ENCODE results near the gene BCAS2. TPM values are rescaled to one million over a fixed set of nuclear protein-coding genes. Genes with fewer than 3 reads are reported as not detected.

BCAS2 gene
- total RNA-seq, 4 donors from 2014 or later, result 12.9 to 44.6 (median 18.5) TPM

GRCh38 chr1:114554577-114554976 lies 26.8 kb downstream of the BCAS2 start:
- no peaks in the 10 kb centered on the region for H3K9me3 ChIP-seq
- no peak for TF ChIP-seq POLR2A (IDR thresholded peaks at IDR 0.05)
- no peak for DNase-seq
- no peak overlapping the region for H3K27ac ChIP-seq
- no peaks in the 10 kb centered on the region for H3K36me3 ChIP-seq
- H3K27me3 ChIP-seq, result no peaks in the 10 kb centered on the region
- no peaks in the 10 kb centered on the region for H3K4me1 ChIP-seq
- H3K4me3 ChIP-seq, result no peak overlapping the region

GRCh38 chr1:114552106-114552639 lies 29.2 kb downstream of the BCAS2 start:
- no peak overlapping the region for H3K27ac ChIP-seq
- no peaks in the 10 kb centered on the region for H3K36me3 ChIP-seq
- H3K27me3 ChIP-seq, result no peaks in the 10 kb centered on the region
- TF ChIP-seq POLR2A (IDR thresholded peaks at IDR 0.05), result no peak
- no peak for TF ChIP-seq CTCF (IDR thresholded peaks at IDR 0.05)
- H3K9me3 ChIP-seq, result no peaks in the 10 kb centered on the region
- H3K4me1 ChIP-seq, result no peaks in the 10 kb centered on the region
- no peak for DNase-seq
- H3K4me3 ChIP-seq, result no peak overlapping the region

GRCh38 chr1:114551400-114551799 lies 30.0 kb downstream of the BCAS2 start:
- no peak for DNase-seq
- TF ChIP-seq POLR2A (IDR thresholded peaks at IDR 0.05) (no peak), CTCF (IDR thresholded peaks at IDR 0.05) (no peak)
- H3K27me3 ChIP-seq, result no peaks in the 10 kb centered on the region
- H3K27ac ChIP-seq, result no peak overlapping the region
- H3K4me3 ChIP-seq, result no peak overlapping the region
- no peaks in the 10 kb centered on the region for H3K9me3 ChIP-seq
- H3K36me3 ChIP-seq, result no peaks in the 10 kb centered on the region
- no peaks in the 10 kb centered on the region for H3K4me1 ChIP-seq

- Histone ChIP-seq H3K4me1 (no peaks in the 10 kb centered on the region), H3K9me3 (no peaks in the 10 kb centered on the region), H3K4me3 (no peak overlapping the region), H3K27ac (no peak overlapping the region), H3K27me3 (no peaks in the 10 kb centered on the region), H3K36me3 (no peaks in the 10 kb centered on the region)
- no peak for DNase-seq
- no peak for TF ChIP-seq CTCF (IDR thresholded peaks at IDR 0.05)
- TF ChIP-seq POLR2A (IDR thresholded peaks at IDR 0.05), result no peak
These were observed 31.1 kb downstream of the BCAS2 start for GRCh38 chr1:114550336-114550735.

GRCh38 chr1:114549137-114549536 lies 32.3 kb downstream of the BCAS2 start:
- Histone ChIP-seq H3K27ac (no peak overlapping the region), H3K4me1 (no peaks in the 10 kb centered on the region), H3K4me3 (no peak overlapping the region), H3K9me3 (no peaks in the 10 kb centered on the region), H3K27me3 (no peaks in the 10 kb centered on the region), H3K36me3 (no peaks in the 10 kb centered on the region)
- TF ChIP-seq POLR2A (IDR thresholded peaks at IDR 0.05) (no peak), CTCF (IDR thresholded peaks at IDR 0.05) (no peak)
- no peak for DNase-seq

- TF ChIP-seq CTCF (IDR thresholded peaks at IDR 0.05), result no peak
- no peak for TF ChIP-seq POLR2A (IDR thresholded peaks at IDR 0.05)
- no peaks in the 10 kb centered on the region for H3K9me3 ChIP-seq
- H3K4me1 ChIP-seq, result no peaks in the 10 kb centered on the region
- H3K27me3 ChIP-seq, result no peaks in the 10 kb centered on the region
- H3K27ac ChIP-seq, result no peak overlapping the region
- H3K36me3 ChIP-seq, result no peaks in the 10 kb centered on the region
- no peak overlapping the region for H3K4me3 ChIP-seq
- DNase-seq, result no peak
These were observed 34.3 kb downstream of the BCAS2 start for GRCh38 chr1:114547076-114547475.

Data from Peyer's patch (tissue), 4 donors.